CD4-positive, alpha-beta T cell treated with Interleukin-17A for 1 hour (primary cell): ENCODE data around the gene DUSP2.
"Not testable (repeated sequence)": the region's sequence is repeated elsewhere in the genome, so short reads cannot be mapped to it uniquely, and the experiment has no call there.

Source experiments
- DNase-seq: peaks from one replicate; pipeline ENCODE4 v3.0.0-alpha.2; 2020

DUSP2 gene

DNA sequence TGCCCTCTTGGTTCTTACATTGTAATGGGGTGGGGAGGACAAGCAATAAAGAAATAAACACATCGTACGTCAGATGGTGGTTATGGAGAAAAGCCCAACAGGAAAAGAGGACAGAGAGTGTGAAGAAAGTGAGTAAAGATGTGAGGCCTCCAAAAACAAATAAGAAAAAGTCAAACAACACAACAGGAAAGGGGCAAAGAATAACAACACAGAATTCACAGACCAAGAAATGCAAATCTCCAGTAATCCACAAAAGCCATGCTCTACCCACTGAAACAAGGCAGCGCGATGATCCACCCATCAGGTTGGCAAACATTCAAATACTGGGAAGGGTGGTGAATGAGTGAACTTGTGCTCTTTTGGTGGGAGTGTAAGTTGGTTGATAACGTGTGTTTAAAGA is 16.7 kb upstream of the DUSP2 start:
- peak; percentile 53 for DNase-seq

DNA sequence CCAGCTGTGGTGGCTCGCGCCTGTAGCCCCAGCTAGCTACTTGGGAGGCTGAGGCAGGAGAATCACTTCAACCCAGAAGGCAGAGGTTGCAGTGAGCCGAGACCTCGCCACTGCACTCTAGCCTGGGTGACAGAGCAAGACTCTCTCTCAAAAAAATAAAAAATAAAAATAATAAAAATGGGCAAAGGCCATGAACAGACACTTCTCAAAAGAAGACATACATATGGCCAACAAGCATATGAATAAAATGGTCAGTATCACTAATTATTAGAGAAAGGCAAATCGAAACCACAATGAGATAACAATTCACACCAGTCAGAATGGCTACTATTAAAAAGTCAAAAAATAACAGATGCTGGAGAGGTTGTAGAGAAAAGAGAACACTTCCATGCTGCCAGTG is 15.1 kb upstream of the DUSP2 start:
- DNase-seq, result not testable (repeated sequence)

DNA sequence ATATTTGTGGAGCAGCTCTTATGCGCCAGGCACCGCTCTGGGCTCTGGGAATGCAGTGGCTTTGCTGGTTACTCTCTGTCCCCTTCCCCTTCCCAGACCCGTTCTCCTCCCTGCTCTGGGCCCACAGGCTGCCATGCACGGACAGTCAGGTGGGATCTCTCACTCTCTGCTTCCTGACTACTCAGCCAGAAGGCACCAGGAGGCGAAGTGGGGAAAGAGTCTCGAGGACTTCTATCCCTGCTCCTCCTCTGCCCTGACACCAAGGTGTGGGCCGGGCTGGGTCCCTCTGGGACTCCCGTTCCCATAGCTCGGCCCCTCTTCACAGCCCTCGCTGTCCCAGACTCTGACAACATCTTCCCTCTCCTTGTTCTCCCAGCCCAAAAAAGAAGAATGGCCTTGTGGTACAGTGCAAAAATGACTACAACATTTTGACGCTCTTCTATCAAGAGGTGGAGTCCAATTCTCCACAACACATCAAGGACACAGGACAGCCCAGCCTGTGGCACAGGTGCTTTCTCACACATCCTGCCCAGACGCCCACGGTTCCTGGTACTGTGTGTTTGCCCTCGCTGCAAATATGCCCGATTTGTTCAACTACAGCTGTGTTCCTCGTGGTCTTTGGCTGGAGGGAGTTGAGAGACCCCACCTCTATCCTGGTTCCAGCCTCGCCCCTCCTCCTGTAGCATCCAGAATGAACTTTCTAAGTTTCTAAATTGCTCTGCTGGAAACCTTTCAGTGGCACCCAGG is 14.0 kb upstream of the DUSP2 start:
- peak; percentile 46 for DNase-seq

DNA sequence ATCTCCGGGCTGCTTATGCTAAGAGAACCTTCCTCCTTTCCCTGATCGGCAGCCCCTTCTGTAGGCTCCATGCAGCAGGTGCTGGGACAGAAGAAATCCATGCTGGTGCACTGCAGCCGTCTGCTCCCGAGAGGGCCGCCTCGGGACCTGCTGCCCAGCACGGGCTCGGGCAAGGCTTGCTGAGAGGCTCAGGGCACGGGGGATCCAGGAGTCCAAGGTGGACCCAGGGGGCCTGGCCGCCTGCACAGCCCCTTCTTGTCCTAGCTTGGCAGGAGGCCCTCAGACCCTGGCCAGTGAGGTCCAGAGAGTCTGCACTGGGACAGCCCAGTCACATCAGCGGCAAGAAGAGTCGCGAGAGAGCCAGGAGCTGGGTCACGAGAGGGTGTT is 13.3 kb upstream of the DUSP2 start:
- no peak for DNase-seq

DNA sequence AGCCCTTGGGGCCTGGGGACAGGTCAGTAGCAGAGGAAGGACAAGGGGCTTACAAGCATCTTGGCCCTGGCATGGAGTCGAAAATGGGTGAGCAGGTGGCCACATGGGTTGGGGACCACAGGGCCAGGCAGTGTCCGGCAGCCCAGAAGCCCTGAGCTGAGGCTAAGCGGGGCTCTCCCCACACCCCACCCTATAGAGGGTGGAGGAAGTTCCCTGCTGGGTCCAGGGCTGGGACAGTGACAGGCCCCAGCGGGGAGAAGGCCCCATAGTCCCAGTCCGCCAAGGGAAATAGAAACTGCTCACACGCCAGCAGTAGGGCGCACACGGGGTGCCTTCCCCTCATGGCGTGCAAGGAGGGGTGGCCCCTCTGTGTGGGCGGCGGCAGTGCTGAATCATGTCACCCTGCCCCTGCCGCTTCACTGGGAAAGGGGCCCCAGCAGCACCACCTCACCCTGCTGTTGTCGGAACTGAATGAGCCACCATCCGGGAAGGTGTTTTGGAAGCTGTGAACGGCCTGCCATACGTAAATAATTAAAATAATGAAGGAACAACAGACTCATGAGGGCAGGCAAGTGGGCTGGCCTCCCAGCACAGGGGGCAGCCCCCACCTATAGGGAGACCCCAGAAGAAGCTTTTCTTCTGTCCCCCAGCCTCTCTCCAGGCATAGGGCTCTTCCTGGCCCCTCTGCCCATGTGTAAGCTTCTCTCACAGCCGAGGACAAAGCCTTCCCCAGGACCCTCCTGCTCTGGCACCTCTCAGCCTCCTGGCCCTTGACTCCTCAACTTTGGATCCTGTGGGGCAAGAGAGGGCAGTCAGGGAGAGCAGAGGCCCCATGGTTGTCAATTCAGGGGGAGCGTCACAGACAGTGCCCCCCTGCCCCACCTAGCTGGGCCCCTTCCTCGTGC is 12.7 kb upstream of the DUSP2 start:
- DNase-seq, result peak; percentile 71

DNA sequence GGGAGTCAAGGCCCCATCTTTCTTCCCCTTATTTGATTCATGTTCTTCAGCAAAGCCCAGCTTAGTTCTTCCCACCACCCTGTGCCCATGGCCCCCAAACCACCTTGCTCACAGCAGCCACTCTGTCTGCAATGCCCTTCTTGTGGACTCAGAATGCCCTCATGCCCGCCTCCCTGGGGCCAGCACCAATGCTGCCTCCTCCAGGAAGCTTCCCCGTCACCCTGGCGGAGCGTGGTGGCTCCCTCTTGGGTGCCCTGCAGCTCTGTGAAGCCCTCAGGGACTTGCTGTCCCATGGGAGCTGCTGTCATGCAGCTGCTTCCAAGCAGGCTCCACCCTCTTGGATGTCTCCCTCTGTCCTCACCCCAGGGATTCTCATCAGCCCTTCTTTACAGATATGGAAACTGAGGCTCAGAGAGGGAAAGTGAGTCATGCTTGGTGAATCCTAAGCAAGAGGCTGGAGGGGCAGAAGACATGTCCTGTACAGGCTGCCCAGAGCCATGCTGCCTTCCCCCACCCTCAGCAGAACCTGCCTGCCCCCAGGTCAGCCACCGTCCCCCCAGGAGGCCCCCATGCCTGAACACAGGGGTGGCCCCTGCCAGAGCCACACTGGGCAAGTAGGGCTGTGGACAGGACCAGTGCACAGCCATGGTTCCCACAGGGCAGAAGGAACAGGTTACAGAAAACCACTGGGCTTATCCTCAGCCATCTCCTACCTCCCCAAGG is 11.8 kb upstream of the DUSP2 start:
- DNase-seq, result no peak

DNA sequence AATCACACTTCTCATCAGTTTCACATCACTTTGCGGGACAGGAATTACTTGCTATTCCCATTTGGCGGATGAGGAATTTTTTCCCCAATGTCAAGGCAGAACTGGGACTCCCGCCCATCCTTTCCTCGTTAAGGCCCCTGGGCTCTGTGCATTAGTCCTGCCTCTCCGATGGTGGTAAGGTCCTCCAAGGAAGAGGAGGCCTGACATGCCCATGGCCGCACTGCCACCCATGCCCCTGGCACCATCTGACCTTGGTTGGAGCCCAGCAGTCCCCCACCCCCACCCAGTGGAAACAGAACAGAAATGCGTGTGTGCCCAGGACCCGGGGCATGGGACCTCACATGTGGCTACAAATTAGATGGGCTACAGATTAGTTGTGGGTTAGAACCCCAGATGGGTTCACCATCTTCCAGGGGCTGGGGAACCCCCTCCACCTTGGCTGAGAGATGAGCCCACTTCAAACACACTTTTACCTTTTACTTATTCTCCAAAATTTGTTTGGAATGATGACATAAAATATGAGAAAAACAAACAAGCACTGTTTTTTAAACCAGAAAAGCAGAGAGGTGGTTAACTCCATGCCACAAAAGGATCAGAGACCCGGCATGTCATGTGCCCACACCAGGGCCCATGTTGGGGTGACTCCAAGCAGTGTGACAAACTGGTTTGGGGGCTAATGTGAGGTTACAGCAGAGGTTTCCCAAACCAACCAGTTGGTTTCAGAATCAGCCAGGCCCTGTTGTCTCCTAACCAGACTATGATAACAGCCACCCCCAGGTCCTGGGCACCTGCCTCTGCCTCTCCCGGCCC is 11.0 kb upstream of the DUSP2 start:
- DNase-seq, result peak; percentile 58

DNA sequence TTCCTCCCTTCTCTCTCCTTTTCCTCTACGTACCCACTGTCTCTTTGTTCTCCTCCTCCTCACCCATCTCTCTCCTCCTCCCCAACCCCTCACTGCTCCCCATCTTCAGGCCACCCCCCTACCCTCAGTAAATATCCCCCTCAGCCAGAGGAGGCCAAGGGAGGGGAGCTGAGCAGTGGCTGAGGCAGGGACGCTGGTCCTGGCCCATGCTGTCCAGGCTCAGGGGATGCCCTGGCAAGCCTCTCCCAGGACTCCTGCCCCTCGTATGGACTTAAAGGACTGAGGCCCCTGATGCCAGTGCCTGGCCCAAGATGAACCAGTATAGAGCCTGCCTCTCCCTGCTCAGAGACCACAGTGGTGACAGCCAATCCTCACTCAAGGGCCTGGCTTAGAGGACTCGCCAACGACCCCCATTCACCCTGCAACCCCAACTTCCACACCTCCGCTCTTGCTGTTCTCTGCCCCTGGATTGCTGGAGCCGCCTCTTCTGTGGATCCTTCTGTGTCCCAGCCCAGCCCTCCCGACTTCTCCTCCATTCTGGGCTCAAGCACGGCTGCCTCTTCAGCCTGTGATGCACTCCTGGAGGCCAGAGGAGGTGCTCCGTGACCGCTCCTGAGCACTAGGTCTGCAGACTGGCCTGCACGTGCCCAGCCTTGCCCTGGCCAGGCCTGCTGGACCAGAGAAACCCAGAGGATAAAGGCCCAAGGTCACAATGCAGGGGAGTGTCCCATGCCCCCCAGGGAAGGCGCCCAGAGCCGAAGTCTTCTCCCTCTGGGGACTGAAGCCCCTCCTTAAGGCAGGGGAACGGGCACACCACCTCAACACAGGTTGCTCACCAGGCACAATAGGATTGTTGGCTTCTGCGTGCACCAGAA is 9.5 kb upstream of the DUSP2 start:
- DNase-seq, result no peak

DNA sequence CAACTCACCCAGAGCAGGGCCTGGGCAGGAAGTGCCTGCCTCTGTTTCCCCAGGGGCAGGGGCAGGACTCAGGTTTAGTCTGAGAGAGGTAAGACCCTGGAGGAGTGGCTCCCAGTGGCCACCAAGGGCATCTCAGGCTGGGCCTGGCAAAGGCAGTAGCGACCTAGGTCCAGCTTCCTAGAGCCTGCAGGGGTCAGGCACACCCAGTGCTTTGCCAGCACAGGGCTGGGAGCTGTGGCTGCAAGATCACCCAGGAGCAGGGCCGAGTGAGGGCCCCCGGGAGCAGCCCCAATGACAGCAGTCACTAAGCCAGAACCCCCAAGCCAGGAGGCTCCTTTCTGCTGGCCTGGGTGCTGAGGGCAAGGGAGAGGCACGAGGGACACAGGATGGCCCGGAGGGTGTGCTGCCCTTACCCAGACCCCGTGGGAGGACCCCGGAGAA is 8.8 kb upstream of the DUSP2 start:
- DNase-seq, result no peak

DNA sequence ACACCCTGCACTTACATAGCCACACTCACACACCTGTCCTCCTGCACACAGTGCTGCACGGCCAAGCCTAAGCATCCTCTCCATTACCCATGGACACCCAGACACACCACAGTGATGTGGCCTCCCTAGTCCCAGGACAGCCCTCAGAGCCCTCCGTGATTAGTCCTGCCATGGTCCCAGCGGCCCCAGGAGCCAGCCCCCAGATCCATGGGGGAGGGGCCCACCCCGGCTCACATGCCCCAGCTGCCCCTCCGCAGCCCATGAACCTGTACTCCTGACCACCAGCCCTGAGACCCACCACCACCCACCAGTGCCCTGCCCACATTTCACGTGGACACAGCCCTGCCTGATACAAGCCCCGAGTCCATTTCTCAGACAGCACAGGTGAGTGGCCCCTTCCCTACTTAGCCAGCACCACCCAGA is 8.1 kb upstream of the DUSP2 start:
- no peak for DNase-seq

DNA sequence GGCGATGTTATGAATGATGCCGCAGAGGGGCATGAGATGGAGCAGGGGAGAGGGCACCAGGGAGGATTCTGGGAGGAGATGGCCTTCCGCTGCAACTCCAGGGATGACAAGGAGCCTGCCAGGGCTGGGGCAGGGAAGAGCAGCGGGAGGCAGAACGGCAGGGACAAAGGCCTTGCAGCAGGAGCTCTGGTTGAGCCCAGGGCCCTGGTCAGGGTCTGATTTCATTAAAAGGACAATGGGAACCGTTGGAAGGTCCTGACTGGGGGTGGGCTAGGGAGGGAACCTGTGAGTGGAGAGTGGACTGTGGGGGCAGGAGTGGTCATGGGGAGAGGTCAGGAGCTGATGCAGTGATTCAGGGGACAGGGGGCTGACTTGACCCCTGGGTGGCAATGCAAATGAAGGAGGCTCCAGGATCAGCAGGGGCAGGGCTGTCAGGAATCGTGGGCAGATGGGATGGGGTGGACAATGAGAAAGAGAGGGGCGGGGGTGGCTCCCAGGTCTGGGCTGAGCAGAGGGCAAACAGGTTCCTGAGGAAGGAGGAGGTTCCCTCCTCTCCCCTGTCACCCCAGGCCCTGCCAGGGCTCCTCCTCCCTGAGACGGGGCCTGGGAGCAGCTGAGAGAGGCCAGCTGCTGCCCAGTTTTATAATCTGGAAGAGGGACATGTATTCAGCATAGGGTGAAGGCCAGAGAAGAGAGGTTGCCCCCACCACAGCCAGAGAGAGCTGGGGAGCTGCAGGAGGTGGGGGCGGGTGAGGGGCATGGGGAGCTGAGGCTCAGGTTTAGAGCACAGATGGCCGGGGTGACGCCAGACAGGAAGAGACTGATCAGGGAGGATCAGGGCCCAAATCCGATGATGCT is 7.3 kb upstream of the DUSP2 start:
- no peak for DNase-seq

DNA sequence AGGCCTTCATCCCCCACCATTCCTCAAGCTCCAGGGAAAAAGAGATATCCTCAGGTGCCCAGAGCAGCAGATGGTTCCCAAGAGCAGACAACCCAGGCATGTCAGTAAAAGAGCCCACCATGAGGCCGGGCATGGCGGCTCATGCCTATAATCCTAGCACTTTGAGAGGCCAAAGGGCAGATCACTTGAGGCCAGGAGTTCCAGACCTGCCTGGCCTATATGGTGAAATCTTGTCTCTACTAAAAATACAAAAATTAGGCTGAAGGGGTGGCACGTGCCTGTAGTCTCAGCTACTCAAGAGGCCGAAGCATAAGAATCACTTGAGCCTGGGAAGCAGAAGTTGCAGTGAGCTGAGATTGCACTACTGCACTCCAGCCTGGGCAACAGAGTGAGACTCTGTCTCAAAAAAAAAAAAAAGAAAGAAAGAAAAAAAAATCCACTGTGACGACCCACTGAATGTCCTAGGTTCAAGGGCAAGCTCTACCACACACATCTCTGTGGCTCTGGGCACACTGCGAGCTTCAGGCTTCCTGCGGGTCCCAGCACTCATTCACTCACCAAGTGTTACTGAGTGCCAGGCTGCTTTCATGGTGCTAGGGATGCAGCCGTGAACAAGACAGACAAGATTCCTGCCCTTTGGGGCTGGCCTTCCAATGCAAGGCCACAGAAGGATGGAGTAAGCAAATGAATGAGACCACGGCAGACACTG is 6.5 kb upstream of the DUSP2 start:
- no peak for DNase-seq

DNA sequence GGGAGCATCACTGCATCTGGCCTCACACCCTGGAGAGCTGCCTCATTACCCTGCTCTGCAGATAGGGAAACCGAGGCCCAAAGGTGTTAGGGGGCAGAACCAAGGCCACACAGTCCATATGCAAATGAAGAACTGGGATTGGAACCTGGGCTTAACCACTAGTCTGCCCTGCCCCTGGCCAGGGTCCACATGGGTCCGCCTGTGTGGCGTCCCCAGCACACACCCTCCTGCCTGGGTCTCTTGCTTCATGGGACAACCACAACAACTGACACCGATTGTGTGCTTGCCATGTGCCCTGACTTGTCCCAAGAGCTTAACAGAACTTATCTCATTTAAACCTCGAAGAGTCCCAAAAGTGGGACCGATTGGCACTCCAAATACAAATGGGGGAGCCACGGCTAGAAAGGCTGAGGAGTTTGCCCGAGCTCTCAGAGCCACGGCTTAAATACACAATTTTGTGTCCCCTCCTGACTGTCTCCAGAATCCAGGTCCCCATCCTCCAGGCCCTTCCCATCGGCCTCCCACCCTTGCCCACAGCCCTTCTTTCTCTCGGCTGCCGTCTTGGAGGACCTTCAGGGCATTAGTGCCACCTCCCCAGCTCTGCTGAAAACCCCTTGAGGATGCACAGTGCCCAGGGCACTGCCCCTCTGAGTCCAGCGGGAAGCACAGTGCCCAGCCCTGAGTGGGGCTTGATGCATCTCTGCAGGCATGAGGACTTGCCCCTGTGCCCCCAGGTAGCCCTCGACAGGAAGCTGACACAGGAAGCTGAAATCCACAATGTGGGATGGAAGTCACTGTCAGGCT is 5.8 kb upstream of the DUSP2 start:
- no peak for DNase-seq

DNA sequence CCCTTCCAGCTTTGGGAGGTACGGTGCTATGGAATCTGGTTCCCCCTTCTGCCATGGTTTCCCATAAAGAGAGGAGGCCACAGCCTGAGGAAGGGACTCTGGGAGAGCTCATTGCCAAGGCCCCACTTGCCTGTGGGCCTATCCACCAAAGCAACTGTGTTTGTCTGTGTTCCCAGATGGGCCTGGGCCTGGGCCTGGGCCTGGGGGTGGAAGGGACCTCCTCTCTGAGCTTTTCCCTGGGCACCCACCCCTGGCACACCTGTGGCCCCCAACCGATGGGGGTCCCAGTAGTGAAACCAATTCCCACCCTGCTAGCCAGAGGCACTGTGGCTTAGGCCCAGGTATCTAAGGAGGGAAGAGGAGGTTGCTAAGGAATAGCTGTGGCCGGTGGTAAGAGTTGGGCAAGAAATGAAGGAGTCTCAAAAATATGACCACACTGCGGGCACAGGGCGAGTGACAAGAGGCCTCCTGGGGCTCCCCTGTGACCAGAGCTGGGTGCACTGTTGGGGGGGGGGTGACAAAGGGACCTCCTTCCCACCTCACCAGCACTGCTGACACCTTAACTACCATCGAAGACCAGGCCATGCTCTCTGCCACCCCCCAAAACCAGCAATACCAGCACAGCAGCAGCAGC is 4.9 kb upstream of the DUSP2 start:
- DNase-seq, result no peak

DNA sequence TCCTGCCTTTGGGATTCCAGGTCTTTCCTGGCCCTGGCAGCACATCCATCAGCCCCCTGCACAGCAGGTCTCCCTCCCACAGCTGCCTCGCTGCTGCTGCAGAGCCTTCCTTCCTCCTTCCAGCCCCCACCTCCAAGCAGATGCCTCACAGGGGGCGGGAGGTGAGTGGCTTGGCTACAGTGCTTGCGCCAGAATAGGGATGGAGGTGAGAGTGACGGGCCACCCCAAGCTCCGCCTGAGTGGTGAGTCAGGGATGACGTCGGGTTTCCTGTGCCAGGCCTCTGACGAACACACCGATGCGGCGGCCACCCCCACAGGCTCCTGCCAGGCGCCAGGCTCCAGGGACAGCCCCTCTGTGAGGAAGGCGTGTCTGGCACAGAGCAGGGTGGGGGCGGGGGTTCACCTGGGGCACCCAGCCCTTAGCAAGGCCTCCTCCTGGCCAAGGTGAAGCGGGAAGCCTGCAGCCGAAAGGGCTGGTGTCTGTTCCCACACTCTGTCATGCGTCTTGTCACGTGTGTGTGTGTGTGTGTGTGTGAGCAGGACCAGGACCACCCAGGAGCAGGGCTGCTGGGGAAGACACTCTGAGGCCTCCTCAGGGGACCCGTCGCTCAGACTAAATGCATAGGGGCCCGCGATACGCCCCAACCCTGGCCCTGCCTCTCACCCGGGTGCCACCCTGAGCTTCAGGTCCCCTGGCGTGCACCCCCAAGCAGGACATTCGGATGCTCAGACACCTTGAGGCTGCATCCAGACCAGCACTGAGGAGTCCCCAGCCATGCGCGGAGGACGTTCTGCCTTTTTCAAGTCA is 3.4 kb upstream of the DUSP2 start:
- peak; percentile 97 for DNase-seq

DNA sequence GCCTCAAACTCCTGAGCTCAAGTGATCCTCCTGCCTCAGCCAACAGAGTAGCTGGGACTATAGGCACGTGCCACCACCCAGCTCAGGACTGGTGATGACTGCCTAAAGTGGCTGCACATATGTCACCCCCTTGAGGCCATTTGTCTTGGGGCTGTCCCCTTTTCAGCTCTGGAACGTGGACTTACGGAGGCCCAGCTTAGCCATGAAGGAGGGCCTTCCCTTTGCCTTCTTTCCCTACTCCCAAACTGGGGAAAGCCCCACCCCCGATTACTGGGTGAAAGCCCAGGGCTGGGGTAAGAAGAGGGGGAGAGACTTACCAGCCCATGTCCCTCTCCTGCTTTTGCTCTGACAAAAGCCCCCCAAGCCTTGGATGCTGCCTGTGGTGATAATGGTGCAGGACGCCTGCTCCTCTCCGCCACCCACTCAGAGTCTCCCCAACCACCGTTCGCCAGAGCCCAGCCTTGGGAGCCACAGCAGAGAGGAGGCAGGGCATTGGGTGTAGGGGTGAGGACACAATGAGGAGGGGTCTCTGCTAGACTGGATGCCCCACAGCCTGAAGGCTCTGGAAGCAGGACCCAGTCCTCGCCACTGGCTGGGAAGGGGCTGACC is 2.5 kb upstream of the DUSP2 start:
- DNase-seq, result peak; percentile 38
